SK-N-MC (cell line): Measurements from ENCODE around the gene KCNAB3.
A peak's percentile ranks its signal among the peaks of the same experiment; 100 is the strongest.

Experiments
- DNase-seq: peaks from one replicate; pipeline ENCODE4 v3.0.0-alpha.2; 2011; ENCODE audit warnings: low read depth, low spot score
- H3K27ac ChIP-seq: fragments of 200-600 bp; sonication (generic); 2 replicates; pipeline ENCODE4 v1.5.1; 2016; ENCODE audit warnings: mixed run types
- H3K36me3 ChIP-seq: fragments of 200-600 bp; sonication (generic); 2 replicates; pipeline ENCODE4 v1.6.1; 2017; ENCODE audit warnings: antibody characterized with exemption, low read length, mixed read lengths; ENCODE audit not compliant: insufficient read depth
- H3K4me3 ChIP-seq: fragments of 200-600 bp; sonication (generic); 2 replicates; pipeline ENCODE4 v1.5.1; 2016
- H3K9ac ChIP-seq: fragments of 200-600 bp; sonication (generic); 2 replicates; pipeline ENCODE4 v1.8.0; 2017; ENCODE audit warnings: mixed run types, mixed read lengths; ENCODE audit not compliant: insufficient read length
- H3K9me3 ChIP-seq: fragments of 200-600 bp; sonication (generic); 2 replicates; pipeline ENCODE4 v1.6.1; 2017; ENCODE audit warnings: low read depth, mild to moderate bottlenecking, antibody characterized with exemption, low read length, moderate library complexity, mixed read lengths
- EZH2 ChIP-seq: fragments of 200-600 bp; sonication (generic); IDR thresholded peaks from one replicate; pipeline ENCODE4 v1.6.1; 2017; ENCODE audit warnings: antibody characterized with exemption
- FOXP2 ChIP-seq: optimal IDR thresholded peaks from 2 replicates; pipeline ENCODE3; 2011; ENCODE audit warnings: mild to moderate bottlenecking, moderate library complexity; ENCODE audit not compliant: insufficient read depth; ENCODE audit errors: extremely low read length, control extremely low read depth
- POLR2AphosphoS5 ChIP-seq: IDR thresholded peaks from 2 replicates; pipeline ENCODE4 v1.6.1; 2012; ENCODE audit warnings: mild to moderate bottlenecking, low read depth, low read length, borderline replicate concordance

The KCNAB3 gene

GRCh38 chr17:7929158-7930023, at the start of gene KCNAB3:
KCNAB3 (minus strand) TSS chr17:7929856; CDS start chr17:7929435, 421 bp downstream.
- peak within 1 kb of the TSS; percentile 76 for H3K9ac ChIP-seq
- H3K27ac ChIP-seq, result no peak within 1 kb of the TSS
- peaks cover under 1% of the 10 kb centered on the region for H3K36me3 ChIP-seq
- TF ChIP-seq POLR2AphosphoS5, result peak; percentile 59; the same call in 1 of the 2 replicates
- TF ChIP-seq EZH2, result no peak
- no peaks in the 10 kb centered on the region for H3K9me3 ChIP-seq
- H3K4me3 ChIP-seq, result peak within 1 kb of the TSS; percentile 81
- DNase-seq, result no peak

DNA sequence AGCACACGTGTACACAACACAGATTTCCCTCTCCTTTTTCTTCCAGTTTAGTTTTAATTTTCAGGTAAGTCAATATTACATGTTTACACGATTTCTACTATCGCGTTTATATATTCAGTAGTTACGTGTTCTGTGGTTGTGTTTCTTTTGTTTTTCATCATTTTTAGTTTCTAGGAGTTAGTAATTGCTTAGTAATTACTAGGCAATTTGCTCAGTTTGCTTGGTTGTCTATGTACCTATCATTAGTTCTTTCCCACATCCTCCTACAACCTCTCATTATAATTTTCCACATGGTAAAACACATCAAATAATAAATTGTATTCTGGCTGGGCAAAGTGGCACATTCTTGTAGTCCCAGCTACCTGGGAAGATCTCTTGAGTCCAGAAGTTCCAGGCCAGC, 48.1 kb upstream of the KCNAB3 start:
- Histone ChIP-seq H3K27ac (no peak overlapping the region), H3K36me3 (no peaks in the 10 kb centered on the region), H3K9me3 (no peaks in the 10 kb centered on the region), H3K9ac (no peak overlapping the region), H3K4me3 (no peak overlapping the region)
- TF ChIP-seq FOXP2 (no peak), POLR2AphosphoS5 (no peak), EZH2 (no peak)
- DNase-seq, result no peak

DNA sequence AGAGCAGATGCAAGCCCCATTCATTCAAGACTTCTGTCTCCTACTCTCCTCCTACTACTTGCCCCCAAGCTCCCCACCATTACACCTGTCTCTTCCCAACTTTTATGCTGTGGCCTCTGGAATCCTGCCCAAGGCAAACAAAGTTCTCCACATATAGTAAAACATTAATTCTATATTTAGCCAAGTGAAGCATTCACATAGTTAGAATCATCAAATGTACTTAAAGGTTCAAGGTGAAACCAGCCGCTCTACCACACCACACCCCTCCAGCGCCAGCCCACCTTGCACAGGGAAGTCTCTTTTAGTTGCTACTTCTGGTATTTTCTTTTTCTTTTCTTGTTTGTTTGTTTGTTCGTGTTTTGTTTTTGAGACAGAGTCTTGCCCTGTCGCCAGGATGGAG, 47.4 kb upstream of the KCNAB3 start:
- no peaks in the 10 kb centered on the region for H3K36me3 ChIP-seq
- H3K27ac ChIP-seq, result no peak overlapping the region
- no peaks in the 10 kb centered on the region for H3K9me3 ChIP-seq
- H3K4me3 ChIP-seq, result no peak overlapping the region
- H3K9ac ChIP-seq, result no peak overlapping the region
- DNase-seq, result no peak
- TF ChIP-seq FOXP2 (no peak), POLR2AphosphoS5 (no peak), EZH2 (no peak)

DNA sequence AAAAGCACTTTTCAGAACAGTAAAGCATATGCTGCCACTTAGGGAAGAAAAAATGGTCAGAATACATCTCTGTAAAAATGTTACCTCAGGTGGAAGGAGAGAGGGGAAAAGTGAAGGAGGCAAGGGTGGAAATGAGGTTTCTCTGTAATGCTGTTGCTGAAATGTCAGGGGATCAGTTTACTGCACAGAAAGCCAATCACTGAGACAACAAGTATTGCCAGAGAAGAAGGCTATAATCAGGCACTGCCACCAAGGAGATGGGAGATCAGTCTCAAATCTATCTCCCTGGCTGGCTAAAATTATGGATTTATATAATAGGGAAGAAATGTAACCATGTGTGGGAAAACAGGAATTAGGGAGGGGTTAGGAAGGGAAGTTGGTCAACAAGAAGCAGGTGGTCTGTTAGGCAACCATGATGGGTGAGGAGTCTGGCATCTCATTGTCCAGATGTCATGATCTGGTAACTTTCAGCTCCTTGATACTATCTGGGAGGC, 45.0 kb upstream of the KCNAB3 start:
- H3K36me3 ChIP-seq, result no peaks in the 10 kb centered on the region
- TF ChIP-seq FOXP2 (no peak), EZH2 (no peak), POLR2AphosphoS5 (no peak)
- H3K27ac ChIP-seq, result no peak overlapping the region
- no peak overlapping the region for H3K4me3 ChIP-seq
- no peaks in the 10 kb centered on the region for H3K9me3 ChIP-seq
- no peak overlapping the region for H3K9ac ChIP-seq
- DNase-seq, result no peak

GRCh38 chr17:7972131-7972785, 42.6 kb upstream of the KCNAB3 start:
- TF ChIP-seq EZH2 (no peak), POLR2AphosphoS5 (no peak), FOXP2 (no peak)
- H3K9me3 ChIP-seq, result no peaks in the 10 kb centered on the region

DNA sequence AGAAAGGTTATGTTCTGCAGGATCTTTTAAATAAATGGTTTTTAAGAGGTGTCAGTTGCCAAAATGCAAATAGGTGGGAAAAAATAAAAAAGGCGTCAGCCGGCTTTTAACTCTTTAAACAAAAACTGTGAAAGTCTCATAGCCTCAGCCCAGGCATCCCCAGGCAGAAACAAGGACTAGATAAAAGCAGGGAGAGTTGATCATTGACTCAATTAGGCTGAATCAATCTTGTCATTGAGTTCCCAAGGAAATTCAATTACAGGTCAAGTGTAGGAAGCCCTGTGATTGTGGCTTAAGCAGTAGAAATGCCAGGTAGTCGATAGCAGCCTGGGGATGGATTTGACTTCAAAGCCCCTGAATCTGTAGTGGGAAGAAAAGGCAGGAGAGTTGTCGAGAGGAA, 42.0 kb upstream of the KCNAB3 start:
- no peak overlapping the region for H3K27ac ChIP-seq
- H3K9ac ChIP-seq, result no peak overlapping the region
- no peak for DNase-seq
- TF ChIP-seq POLR2AphosphoS5 (no peak), EZH2 (no peak), FOXP2 (no peak)
- no peak overlapping the region for H3K4me3 ChIP-seq
- H3K9me3 ChIP-seq, result no peaks in the 10 kb centered on the region
- H3K36me3 ChIP-seq, result no peaks in the 10 kb centered on the region

More at GRCh38 chr17:7972131-7972785, 42.6 kb upstream of the KCNAB3 start:
- no peaks in the 10 kb centered on the region for H3K36me3 ChIP-seq
- H3K9ac ChIP-seq, result no peak overlapping the region
- H3K4me3 ChIP-seq, result no peak overlapping the region
- no peak overlapping the region for H3K27ac ChIP-seq
- DNase-seq, result no peak

DNA sequence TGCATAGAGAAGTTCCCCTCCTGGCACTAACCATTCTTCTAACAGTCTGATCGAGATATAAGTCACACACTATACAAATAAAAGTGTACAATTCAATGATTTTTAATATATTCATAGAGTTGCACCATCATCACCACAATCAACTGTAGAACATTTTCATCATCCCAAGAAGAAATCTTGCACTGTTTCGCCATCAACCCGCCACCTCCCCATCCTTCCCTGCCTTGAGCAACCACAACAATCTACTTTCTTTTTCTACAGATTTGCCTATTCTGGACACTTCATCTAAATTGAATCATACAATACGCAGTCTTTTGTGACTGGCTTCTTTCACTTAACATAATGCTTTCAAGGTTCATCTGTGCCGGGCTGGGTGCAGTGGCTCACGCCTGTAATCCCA, 39.8 kb upstream of the KCNAB3 start:
- Histone ChIP-seq H3K9me3 (no peaks in the 10 kb centered on the region), H3K9ac (no peak overlapping the region), H3K4me3 (no peak overlapping the region), H3K36me3 (no peaks in the 10 kb centered on the region), H3K27ac (no peak overlapping the region)
- no peak for DNase-seq
- TF ChIP-seq POLR2AphosphoS5 (no peak), EZH2 (no peak), FOXP2 (no peak)

DNA sequence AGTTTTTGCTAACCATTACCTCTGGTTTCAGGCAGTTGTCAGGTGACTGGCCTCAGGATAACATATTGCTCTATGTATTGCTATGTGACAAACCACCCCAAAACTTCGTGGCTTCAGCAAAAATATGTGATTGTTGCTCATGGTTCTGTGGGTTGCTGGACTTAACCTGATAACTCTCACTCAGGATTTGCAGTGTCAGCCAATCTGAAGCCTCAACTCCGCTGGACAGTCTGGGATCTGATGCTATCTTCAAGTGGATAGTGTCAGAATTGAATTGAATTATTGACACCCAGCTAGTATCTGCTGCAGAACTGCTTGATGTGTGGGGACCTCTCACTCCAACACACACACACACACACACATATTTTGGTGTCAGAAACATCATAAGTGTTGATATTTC, 38.1 kb upstream of the KCNAB3 start:
- no peak overlapping the region for H3K27ac ChIP-seq
- no peak for DNase-seq
- no peak overlapping the region for H3K4me3 ChIP-seq
- no peak overlapping the region for H3K9ac ChIP-seq
- TF ChIP-seq EZH2 (no peak), POLR2AphosphoS5 (no peak), FOXP2 (no peak)
- no peaks in the 10 kb centered on the region for H3K36me3 ChIP-seq
- no peaks in the 10 kb centered on the region for H3K9me3 ChIP-seq
